Measurements from ENCODE around the gene TGFB1I1.

The TGFB1I1 gene

DNA sequence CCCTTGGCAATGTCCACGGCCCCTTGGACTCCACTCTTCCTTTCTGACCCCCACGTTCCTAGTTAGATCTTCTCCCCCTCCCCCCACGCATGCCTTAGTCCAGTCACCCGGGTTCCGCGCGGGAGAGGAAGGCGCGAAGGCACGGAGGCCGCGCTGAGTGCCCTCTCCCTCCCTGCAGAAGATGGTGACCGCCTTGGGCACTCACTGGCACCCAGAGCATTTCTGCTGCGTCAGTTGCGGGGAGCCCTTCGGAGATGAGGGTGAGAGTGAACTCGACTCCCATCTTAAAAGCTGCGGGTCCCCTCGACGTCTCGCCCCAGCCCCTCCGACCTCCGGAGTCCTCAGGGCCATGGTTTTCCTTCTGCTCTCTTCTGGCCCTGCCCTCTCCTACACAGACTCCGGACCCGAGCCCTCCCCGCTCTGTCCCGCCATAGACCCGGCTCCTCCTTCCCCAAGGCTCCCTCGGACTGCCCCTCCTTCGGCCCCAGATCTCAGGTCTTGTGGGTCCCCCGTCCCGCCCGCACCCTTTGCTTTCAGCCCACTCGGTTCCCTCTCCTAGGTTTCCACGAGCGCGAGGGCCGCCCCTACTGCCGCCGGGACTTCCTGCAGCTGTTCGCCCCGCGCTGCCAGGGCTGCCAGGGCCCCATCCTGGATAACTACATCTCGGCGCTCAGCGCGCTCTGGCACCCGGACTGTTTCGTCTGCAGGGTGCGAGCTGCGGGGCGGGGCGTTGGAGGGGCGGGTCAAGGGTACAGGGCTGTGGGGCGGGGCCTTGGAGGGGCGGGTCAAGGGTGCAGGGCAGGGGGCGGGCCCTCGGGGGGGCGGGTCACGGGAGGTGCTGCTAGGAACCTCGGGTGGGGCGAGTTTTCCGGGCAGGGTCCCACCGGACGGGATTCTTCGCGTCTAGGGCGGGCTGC is 4.6 kb downstream of the TGFB1I1 start:
- TF ChIP-seq, protein P1, sequence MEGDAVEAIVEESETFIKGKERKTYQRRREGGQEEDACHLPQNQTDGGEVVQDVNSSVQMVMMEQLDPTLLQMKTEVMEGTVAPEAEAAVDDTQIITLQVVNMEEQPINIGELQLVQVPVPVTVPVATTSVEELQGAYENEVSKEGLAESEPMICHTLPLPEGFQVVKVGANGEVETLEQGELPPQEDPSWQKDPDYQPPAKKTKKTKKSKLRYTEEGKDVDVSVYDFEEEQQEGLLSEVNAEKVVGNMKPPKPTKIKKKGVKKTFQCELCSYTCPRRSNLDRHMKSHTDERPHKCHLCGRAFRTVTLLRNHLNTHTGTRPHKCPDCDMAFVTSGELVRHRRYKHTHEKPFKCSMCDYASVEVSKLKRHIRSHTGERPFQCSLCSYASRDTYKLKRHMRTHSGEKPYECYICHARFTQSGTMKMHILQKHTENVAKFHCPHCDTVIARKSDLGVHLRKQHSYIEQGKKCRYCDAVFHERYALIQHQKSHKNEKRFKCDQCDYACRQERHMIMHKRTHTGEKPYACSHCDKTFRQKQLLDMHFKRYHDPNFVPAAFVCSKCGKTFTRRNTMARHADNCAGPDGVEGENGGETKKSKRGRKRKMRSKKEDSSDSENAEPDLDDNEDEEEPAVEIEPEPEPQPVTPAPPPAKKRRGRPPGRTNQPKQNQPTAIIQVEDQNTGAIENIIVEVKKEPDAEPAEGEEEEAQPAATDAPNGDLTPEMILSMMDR (IDR thresholded peaks at IDR 0.05): no peak

DNA sequence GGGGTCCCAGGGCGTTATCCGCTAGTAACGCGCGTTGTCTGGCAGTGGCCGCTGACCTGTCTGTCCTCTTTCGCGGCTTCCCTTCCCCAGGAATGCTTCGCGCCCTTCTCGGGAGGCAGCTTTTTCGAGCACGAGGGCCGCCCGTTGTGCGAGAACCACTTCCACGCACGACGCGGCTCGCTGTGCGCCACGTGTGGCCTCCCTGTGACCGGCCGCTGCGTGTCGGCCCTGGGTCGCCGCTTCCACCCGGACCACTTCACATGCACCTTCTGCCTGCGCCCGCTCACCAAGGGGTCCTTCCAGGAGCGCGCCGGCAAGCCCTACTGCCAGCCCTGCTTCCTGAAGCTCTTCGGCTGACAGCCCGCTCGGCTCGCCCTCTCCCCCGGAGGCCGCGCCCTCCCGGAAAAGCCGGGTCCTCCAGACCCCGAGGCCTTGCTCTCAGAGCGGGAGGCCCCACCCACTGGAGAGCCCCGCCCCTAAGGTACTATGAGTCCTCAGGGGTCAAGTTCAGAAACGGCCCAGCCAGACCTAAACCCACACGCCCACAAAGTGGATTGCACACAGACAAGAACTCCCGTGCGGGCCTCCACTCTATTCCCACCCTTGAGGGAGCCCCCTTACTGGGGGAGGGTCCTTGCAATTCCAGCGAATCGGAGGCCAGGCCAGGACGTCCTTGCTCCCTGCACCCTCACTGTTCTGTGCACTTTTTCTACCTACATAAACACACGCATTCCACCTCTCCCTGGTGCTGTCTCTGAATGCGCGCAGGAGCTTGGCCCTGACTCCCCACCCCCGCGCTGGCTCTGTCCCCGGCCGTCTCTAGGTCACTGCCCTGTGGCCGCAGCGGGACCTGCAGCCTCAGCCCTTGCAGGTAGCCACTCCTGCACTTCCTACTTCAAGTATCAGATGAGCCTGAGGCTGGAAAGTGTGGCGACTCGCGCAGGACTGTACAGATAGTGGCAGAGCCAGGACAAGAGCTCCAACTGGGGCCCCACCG is 5.6 kb downstream of the TGFB1I1 start:
- TF ChIP-seq, protein P1 (IDR thresholded peaks at IDR 0.05): no peak; the same call in 1 of the 2 replicates

DNA sequence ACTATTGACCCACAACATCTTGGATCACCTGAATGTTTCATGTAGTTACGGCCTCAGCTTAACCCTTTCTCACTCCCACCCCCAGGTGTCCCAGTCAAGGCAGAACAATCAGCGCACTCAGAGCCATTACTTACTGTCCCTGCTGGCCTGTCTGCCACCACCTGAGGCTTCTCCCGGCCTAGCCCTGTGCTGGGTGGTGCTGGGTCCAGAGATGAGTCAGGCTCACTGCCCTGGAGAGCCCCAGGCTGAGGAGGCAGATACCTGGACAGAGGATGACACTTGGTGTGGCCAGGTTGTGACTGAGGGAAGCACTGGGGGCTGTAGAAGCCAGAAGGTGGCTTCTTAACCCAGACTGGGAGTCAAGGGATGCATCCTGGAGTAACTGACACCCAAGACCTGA is 7.0 kb downstream of the TGFB1I1 start:
- TF ChIP-seq, protein P1 (IDR thresholded peaks at IDR 0.05): no peak

DNA sequence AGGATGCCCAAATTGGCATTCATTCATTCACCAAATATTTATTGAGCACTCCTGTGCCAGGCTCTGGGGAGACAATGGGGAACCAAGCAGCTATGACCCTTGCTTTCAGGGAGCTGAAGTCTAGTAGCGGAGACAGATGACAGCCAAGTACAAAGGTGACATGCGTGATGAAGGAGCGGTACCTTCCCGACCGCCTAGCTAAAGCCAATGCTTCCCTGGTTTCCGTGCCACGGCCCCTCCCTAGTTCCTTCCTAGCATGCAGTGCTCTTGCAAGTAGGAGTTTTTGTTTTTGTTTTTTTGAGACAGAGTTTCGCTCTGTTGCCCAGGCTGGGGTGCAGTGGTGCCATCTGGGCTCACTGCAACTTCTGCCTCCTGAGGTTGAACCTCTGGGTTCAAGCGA is 7.8 kb downstream of the TGFB1I1 start:
- TF ChIP-seq, protein P1 (IDR thresholded peaks at IDR 0.05): no peak

DNA sequence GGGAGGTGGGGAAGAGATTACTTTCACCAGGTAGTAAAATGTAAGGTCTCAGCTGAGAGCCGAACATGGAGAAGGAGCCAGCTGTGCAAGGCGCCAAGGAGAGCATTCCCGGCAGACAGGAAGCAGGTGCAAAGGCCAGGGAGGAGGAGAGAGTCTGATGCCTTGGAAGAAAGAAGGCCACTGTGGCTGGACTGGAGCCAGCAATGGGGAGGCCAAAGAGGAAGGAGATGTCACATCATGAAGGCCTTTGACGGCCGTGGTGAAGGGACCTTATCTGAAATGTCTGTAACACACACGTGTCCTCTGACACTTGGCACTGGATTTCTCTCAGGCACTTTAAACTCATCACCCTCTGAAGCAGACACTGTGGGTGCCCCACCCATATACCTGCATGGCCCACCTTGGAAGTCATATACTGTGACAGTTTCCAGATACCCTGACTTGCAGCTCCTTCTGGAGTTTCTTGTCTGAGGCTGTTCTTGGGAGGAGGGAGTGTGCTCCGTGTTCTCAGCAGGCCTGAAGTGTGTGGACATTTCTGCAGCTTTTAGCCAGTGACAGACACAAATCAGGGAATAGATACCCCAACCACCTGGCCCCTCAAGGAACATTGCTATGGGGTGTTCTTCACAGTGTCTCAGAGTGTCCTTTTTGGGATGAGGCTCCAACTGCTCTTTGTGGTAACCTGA is 9.0 kb downstream of the TGFB1I1 start:
- TF ChIP-seq, protein P1 (IDR thresholded peaks at IDR 0.05): no peak

DNA sequence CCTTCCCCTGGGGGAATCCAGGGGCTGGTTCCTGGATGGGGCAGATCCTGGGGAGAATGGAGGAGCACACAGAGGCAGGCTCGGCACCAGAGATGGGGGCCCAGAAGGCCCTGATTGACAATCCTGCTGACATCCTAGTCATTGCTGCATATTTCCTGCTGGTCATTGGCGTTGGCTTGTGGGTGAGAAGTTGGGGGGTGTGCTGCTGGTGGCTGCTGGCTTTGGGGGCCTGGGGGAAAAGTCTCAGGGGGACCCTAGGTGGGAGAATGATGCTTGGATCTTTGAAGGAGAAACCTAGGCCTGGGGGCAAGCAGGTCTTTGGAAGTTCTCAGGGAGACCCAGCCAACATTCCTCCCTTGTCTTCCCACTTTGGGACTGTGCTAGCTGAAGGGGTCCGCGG is 11.1 kb downstream of the TGFB1I1 start, which contains the start of gene SLC5A2:
SLC5A2 (plus strand) TSS at position 43 of the 400 bp plus-strand sequence; CDS start at position 57, 14 bp downstream.
- TF ChIP-seq, protein P1 (IDR thresholded peaks at IDR 0.05): no peak

Measured in LNCAP (cell line).